Uterus (tissue), 4 donors: ENCODE data around the gene EXOC2. TPM values are rescaled to one million over a fixed set of nuclear protein-coding genes. Genes with fewer than 3 reads are reported as not detected.

Source experiments
- DNase-seq, 2 donors: peaks; one replicate each; pipeline ENCODE4 v3.0.0-alpha.2; 2019 to 2020
- H3K27ac ChIP-seq, 2 donors: fragments of 200-600 bp; sonication (generic); 1 replicate in 1 of 2; 2 replicates in 1 of 2; pipeline ENCODE4 v1.5.1; 2016 to 2018
- H3K27me3 ChIP-seq, 2 donors: fragments of 200-600 bp; sonication (generic); one replicate each; pipeline ENCODE4 v1.5.1; 2018 to 2019; ENCODE audit warnings: control low read depth in 1 of 2
- H3K36me3 ChIP-seq, 2 donors: fragments of 200-600 bp; sonication (generic); one replicate each; pipeline ENCODE4 v1.5.1; 2019; ENCODE audit warnings: control low read depth in 1 of 2
- H3K4me1 ChIP-seq, 2 donors: fragments of 200-600 bp; sonication (generic); one replicate each; pipeline ENCODE4 v1.5.1; 2018 to 2019; ENCODE audit warnings: control low read depth in 1 of 2
- H3K4me3 ChIP-seq, 2 donors: fragments of 200-600 bp; sonication (generic); 1 replicate in 1 of 2; 2 replicates in 1 of 2; pipeline ENCODE4 v1.5.1; 2018 to 2019; ENCODE audit warnings: mild to moderate bottlenecking in 1 of 2
- H3K9me3 ChIP-seq, 2 donors: fragments of 200-600 bp; sonication (generic); one replicate each; pipeline ENCODE4 v1.5.1; 2019; ENCODE audit warnings: control low read depth in 1 of 2
- POLR2A ChIP-seq, 2 donors: fragments of 450-650 bp; IDR thresholded peaks; one replicate each; pipeline ENCODE4 v1.6.1; 2016; ENCODE audit warnings: antibody characterized with exemption in 2 of 2, mild to moderate bottlenecking in 1 of 2, moderate library complexity in 1 of 2
- intact Hi-C: fragments of 100-400 bp; cut with DNase I; formaldehyde crosslinking; loops from one replicate; pipeline ENCODE4 v1.15.1; 2023; ENCODE audit warnings: low total_unique reads
- total RNA-seq, 4 donors: library from RNA; depleted of rRNA in 3 of 4; stranded (reverse); fragments of >200 nt in 3 of 4; gene quantifications; one replicate each; pipeline versions ENCODE4 v1.1.0 to v1.2.4, GENCODE V29; 2014 to 2023
- TF ChIP-seq, protein P1 (sequence below), 4 experiments: fragments of 200-600 bp in 2 of 4; fragments of 450-650 bp in 2 of 4; sonication (generic) in 2 of 4; IDR thresholded peaks; one replicate each; pipeline ENCODE4 v1.5.1; 2016 to 2019; ENCODE audit warnings: antibody characterized with exemption in 4 of 4, mild to moderate bottlenecking in 2 of 4, moderate library complexity in 1 of 4
- donor health status: DM: yes; HTN: yes; CAD: no.

EXOC2 gene
- total RNA-seq, 4 donors from 2014 or later, result 12.3 to 27.0 (median 22.9) TPM

DNA sequence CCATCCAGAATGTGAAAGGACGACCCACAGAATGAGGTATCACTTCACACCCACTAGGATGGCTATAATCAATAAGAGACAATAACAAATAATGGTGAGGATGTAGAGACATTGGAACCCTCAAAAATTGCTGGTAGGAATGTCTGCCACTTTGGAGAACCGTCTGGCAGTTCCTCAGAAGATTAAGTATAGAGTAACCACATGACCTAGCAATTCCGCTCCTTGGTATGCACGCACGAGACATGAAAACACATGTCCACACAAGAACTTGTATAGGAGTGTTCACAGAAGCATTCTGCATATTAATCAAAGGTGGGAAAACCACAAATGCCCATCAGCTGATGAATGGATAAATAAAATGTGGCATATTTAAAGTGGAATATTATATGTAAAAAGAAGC is 200.8 kb downstream of the EXOC2 start:
- DNase-seq, result no peak
- Histone ChIP-seq H3K27ac (no peak overlapping the region), H3K4me3 (no peak overlapping the region), H3K9me3 (no peaks in the 10 kb centered on the region), H3K4me1 (no peaks in the 10 kb centered on the region), H3K36me3 (no peaks in the 10 kb centered on the region), H3K27me3 (no peaks in the 10 kb centered on the region)
- TF ChIP-seq POLR2A (IDR thresholded peaks at IDR 0.05), result no peak
- TF ChIP-seq, protein P1, sequence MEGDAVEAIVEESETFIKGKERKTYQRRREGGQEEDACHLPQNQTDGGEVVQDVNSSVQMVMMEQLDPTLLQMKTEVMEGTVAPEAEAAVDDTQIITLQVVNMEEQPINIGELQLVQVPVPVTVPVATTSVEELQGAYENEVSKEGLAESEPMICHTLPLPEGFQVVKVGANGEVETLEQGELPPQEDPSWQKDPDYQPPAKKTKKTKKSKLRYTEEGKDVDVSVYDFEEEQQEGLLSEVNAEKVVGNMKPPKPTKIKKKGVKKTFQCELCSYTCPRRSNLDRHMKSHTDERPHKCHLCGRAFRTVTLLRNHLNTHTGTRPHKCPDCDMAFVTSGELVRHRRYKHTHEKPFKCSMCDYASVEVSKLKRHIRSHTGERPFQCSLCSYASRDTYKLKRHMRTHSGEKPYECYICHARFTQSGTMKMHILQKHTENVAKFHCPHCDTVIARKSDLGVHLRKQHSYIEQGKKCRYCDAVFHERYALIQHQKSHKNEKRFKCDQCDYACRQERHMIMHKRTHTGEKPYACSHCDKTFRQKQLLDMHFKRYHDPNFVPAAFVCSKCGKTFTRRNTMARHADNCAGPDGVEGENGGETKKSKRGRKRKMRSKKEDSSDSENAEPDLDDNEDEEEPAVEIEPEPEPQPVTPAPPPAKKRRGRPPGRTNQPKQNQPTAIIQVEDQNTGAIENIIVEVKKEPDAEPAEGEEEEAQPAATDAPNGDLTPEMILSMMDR (IDR thresholded peaks at IDR 0.05), result no peak
- intact Hi-C loops, result no loop called here

DNA sequence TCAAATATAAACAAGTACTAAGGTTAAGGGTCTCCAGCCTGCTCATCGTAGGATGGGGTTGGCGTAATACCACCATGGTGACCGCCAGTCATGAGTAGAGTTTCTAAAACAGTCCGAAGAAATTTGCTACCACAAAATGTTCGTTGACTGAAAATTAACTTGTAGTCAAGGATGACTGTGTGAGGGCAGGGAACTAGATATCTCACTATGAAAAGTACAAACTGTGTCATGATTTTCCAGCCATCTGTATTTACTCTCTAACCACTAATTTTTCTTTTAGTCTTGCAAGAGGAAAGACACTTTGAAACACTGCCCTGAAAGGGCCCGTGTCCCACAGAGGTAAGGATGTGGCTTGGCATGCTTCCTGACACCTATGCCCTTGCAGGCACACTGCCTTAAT is 201.7 kb downstream of the EXOC2 start:
- H3K4me3 ChIP-seq, result no peak overlapping the region
- TF ChIP-seq POLR2A (IDR thresholded peaks at IDR 0.05), result no peak
- TF ChIP-seq, protein P1 (IDR thresholded peaks at IDR 0.05), result no peak
- no peaks in the 10 kb centered on the region for H3K9me3 ChIP-seq
- H3K27ac ChIP-seq, result no peak overlapping the region
- intact Hi-C loops, result no loop called here
- no peaks in the 10 kb centered on the region for H3K36me3 ChIP-seq
- H3K4me1 ChIP-seq, result no peaks in the 10 kb centered on the region
- H3K27me3 ChIP-seq, result no peaks in the 10 kb centered on the region
- no peak for DNase-seq

DNA sequence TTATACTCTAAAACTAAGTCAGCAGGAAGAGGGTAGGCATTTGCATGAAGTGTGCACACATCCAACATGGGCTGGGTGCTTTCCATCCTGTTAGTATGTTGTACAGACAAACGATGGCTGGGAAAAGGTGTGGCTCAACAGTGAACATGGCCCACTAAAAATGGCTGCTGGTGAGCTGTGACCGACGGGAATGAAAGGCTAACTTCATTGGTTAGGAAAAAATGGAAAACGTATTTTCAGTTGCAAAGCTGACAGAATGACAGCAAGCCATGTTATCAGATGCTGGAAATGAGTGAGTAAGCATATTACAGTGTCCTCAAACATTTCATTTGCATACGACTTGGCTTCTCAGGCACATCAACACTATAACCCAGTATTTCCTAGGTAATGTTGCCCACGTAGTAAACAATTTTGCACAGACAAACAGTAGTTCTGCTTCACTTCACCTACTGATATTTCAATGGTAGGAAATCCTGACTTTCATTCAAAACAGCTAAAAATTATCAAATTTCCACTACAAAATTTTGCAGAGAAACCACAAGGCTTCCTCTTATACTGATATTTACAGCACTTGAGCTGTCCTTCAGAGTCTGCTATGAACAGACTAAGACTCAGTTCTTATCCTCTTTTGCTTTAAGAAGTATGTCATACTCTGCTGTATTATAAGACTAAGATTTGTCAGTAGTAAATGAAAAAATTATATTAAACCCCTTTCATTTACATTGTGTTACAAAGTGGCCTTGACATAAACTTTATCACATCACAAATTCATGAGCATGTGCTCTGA is 202.5 kb downstream of the EXOC2 start:
- H3K4me3 ChIP-seq, result no peak overlapping the region
- H3K27ac ChIP-seq, result no peak overlapping the region
- TF ChIP-seq, protein P1 (IDR thresholded peaks at IDR 0.05), result no peak
- TF ChIP-seq POLR2A (IDR thresholded peaks at IDR 0.05), result no peak
- DNase-seq, result no peak
- H3K36me3 ChIP-seq, result no peaks in the 10 kb centered on the region
- no peaks in the 10 kb centered on the region for H3K9me3 ChIP-seq
- intact Hi-C loops, result no loop called here
- no peaks in the 10 kb centered on the region for H3K4me1 ChIP-seq
- H3K27me3 ChIP-seq, result no peaks in the 10 kb centered on the region

DNA sequence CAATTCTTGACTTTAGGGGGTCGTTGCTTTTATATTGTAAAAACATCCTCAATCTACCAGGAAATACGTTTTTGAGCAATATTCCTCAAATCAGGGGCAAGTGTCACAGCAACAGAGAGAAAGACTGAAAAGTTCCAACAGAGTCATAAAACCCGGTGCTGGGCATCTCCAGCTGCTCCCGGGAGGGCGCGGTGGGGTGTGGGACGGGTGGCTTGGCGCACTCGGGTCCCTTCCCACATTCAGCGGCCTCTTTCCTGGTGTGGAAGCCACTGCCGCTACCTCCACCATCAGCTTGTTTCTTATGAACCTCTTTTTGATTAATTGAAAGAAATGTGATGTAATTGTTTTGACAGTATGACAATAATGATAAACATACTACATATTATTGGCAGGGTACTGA is 203.2 kb downstream of the EXOC2 start:
- intact Hi-C loops, result no loop called here
- no peak for DNase-seq
- TF ChIP-seq POLR2A (IDR thresholded peaks at IDR 0.05), result no peak
- TF ChIP-seq, protein P1 (IDR thresholded peaks at IDR 0.05), result no peak
- H3K36me3 ChIP-seq, result no peaks in the 10 kb centered on the region
- H3K4me1 ChIP-seq, result no peaks in the 10 kb centered on the region
- H3K27me3 ChIP-seq, result no peaks in the 10 kb centered on the region
- no peaks in the 10 kb centered on the region for H3K9me3 ChIP-seq
- H3K4me3 ChIP-seq, result no peak overlapping the region
- H3K27ac ChIP-seq, result no peak overlapping the region

DNA sequence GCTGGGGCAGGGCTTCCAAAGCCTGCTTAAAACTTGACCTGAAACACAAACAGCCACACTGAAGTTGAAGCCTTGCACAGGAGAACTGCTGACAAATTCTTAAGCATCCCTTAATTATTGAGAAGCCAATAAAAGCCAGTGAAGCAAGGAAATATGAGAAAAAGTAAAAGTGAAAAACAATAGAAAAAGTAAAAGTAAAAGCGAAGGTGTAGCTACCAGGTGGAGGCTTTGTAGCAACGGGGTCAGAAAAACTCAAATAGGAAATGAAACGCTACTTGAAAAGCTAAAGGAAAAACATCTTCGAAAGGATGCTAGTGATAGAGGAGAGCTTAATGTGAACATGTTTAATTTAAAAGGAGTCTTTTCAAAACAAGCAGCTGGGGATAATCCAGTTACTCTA is 203.9 kb downstream of the EXOC2 start:
- no peaks in the 10 kb centered on the region for H3K4me1 ChIP-seq
- DNase-seq, result no peak
- no peaks in the 10 kb centered on the region for H3K36me3 ChIP-seq
- H3K27ac ChIP-seq, result no peak overlapping the region
- H3K4me3 ChIP-seq, result no peak overlapping the region
- no peaks in the 10 kb centered on the region for H3K27me3 ChIP-seq
- no peak for TF ChIP-seq POLR2A (IDR thresholded peaks at IDR 0.05)
- no peaks in the 10 kb centered on the region for H3K9me3 ChIP-seq
- intact Hi-C loops, result no loop called here
